ENCODE data around the gene EHF.

Gene EHF

DNA sequence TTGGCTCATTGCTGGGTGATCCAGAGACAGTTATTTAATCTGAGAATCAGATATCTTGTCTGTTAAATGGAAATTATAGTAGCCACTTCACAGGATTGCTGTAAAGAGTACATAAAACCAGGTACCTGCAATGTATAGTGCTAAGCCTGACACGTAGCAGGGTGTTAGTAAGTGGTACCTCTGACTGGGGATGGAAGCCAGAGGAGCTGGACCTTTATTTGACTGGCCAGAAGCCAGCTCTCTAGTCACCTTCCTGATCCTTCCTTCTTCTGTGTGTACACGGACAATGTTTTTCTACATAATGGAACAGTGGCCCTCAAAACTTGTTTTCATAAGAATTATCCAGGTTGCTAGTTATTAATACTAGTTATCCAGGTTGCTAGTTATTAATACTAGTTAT lies 25.5 kb upstream of the EHF start:
- TF ChIP-seq L3MBTL2 (conservative IDR thresholded peaks at IDR 0.05) (no peak), ELF4 (IDR thresholded peaks at IDR 0.05) (no peak), HDGF (IDR thresholded peaks at IDR 0.05; ENCODE audit: borderline replicate concordance) (no peak), FOXK2 (IDR thresholded peaks at IDR 0.05) (no peak), NFRKB (IDR thresholded peaks at IDR 0.05) (no peak), SP1 (IDR thresholded peaks at IDR 0.05) (no peak), ZNF384 (IDR thresholded peaks at IDR 0.05) (no peak), TARDBP (IDR thresholded peaks at IDR 0.05) (no peak), SUZ12 (IDR thresholded peaks at IDR 0.05) (no peak), FOXM1 (IDR thresholded peaks at IDR 0.05; ENCODE audit: borderline replicate concordance) (no peak)
- POLR2A ChIA-PET: no interaction called here
- no peak for DNase-seq (ENCODE audit: extremely low spot score)
- CTCF ChIA-PET: interaction anchor here (0.6 kb wide), 1 partner anchor 274 kb away, joined by 3 read pairs; no protein-coding TSS in a partner anchor

DNA sequence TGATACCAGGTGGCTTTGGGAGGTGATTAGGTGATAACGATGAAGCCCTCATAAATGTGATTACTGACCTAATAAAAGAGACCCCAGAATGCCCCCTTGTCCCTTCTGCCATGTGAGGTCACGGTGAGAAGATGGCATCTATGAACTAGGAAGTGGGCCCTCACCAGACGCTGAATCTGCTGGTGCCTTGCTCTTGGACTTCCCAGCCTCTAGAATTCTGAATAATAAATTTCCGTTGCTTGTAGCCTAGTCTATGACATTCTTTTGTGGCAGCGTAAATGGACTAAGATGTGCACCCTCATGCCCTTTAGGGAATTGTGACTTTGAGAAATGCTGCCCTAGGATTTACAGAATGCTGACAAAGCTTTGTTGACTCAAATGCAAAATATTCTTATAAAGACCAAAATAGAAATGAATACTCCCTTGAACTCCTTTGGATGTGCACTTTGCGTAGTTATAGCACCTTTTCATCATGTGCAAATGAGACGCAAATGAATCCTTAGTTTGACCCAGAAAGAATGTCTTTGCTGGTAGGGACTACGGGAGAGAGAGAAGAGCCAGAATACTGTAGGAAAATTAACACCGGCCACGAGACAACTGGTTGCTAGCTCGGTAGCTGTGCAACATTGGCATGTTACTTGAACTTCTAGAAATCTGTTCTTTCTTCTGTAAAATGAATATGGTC lies 24.8 kb upstream of the EHF start:
- ChIA-PET POLR2A (no interaction called here), CTCF (no interaction called here)
- no peak for TF ChIP-seq TARDBP (IDR thresholded peaks at IDR 0.05)
- DNase-seq (ENCODE audit: extremely low spot score): no peak

DNA sequence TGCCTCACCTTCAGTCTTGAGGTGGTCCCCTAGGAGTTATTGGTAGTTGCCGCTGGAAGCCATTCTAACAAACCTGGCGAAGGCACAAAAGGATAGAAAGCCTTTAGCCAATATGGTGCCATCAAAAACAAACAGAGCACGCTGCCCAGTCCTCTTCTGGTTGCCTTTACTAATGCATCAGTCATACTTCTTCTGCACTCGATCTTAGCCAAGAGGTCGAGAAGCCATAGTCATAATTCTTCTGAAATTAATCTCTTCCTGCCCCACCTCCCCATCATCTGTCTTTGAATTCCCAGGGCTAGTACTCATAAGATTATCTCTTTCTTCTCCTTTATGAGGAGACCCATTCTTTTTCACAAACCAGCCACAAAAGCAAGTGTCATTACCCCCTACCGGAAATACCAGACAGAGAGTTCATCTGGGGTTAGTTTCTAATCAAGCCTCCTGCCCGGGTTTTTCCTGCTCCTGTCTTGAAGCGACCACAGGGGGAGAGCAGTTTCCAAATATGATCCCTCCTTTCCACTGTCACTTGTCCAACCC lies 21.4 kb upstream of the EHF start:
- TF ChIP-seq, protein P1, sequence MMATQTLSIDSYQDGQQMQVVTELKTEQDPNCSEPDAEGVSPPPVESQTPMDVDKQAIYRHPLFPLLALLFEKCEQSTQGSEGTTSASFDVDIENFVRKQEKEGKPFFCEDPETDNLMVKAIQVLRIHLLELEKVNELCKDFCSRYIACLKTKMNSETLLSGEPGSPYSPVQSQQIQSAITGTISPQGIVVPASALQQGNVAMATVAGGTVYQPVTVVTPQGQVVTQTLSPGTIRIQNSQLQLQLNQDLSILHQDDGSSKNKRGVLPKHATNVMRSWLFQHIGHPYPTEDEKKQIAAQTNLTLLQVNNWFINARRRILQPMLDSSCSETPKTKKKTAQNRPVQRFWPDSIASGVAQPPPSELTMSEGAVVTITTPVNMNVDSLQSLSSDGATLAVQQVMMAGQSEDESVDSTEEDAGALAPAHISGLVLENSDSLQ (IDR thresholded peaks at IDR 0.05): no peak
- TF ChIP-seq ZNF384 (IDR thresholded peaks at IDR 0.05) (no peak), SP1 (IDR thresholded peaks at IDR 0.05) (no peak), FOXM1 (IDR thresholded peaks at IDR 0.05; ENCODE audit: borderline replicate concordance) (no peak), CTBP1 (IDR thresholded peaks at IDR 0.05; ENCODE audit: borderline replicate concordance) (no peak), FOXK2 (IDR thresholded peaks at IDR 0.05) (no peak), L3MBTL2 (conservative IDR thresholded peaks at IDR 0.05) (no peak), TARDBP (IDR thresholded peaks at IDR 0.05) (no peak), ELF4 (IDR thresholded peaks at IDR 0.05) (no peak), LEF1 (IDR thresholded peaks at IDR 0.05; ENCODE audit: borderline replicate concordance) (no peak), HDGF (IDR thresholded peaks at IDR 0.05; ENCODE audit: borderline replicate concordance) (no peak), ARNT (IDR thresholded peaks at IDR 0.05) (no peak), SUZ12 (IDR thresholded peaks at IDR 0.05) (no peak), FOXA1 (IDR thresholded peaks at IDR 0.05) (no peak), NFRKB (IDR thresholded peaks at IDR 0.05) (no peak), BHLHE40 (IDR thresholded peaks at IDR 0.05; ENCODE audit: borderline replicate concordance) (no peak)
- DNase-seq (ENCODE audit: extremely low spot score): no peak
- ChIA-PET POLR2A (no interaction called here), CTCF (no interaction called here)

DNA sequence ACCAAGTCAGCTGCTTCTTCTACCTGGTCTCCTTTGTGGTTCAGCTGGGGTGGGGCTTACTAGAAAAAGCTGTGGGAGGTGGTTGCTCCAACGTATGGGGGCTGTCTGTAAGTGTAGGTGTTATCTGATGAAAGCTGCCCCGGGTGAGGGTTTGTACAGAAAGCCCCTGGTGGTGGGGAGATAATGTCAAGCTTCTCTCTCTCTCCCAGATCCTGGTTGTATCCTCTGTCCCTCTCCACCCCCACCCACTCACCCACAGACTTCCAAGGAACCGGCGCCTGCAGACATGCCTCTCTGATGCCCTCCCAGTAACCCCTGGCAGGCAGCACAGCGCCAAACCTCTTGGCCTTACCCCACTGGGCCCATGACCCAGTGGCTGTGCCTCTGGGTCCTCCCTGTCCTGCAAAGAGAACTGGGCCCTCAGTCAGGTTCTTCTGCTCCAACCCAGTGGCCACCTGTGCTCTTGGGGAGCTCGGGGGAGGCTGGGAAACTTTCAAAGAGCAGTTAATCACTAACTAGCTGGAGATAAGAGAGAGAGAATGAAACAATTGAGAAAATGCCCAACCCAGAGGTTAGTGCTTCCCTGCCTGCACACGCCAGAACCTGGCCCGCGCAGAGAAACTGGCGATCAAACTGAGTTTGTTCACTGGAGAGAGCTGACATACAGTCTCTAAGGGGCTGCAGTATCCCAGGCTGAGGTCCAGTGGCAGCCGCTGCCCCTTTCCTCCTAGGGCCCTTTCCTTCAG lies 20.4 kb upstream of the EHF start:
- TF ChIP-seq ARNT (IDR thresholded peaks at IDR 0.05) (no peak), BHLHE40 (IDR thresholded peaks at IDR 0.05; ENCODE audit: borderline replicate concordance) (no peak)
- POLR2A ChIA-PET: no interaction called here
- CTCF ChIA-PET: interaction anchor here (0.6 to 1.4 kb wide), 2 partner anchors 14 to 279 kb away, joined by 3 to 4 read pairs; no protein-coding TSS in a partner anchor
- DNase-seq (ENCODE audit: extremely low spot score): no peak

DNA sequence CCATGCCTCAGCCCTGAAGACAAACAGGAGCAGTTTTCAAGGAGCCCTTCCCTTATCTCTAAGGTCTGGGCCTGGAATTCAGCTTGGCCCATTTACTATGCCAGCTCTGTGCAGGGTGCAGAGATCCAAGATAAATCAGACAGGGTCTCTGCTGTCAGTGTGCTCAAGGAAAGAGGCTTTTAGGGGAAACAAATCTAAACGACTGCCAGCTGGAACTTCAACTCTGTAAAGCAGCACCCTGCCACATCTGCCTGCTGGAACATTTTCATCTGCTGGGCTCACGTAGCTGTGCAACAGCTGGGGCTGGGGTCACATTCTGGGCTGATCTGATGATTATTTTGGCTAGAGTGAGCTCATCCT lies 19.8 kb upstream of the EHF start:
- POLR2A ChIA-PET: no interaction called here
- CTCF ChIA-PET: interaction anchor here (1.4 kb wide), 1 partner anchor 14 kb away, joined by 4 read pairs; no protein-coding TSS in a partner anchor
- no peak for DNase-seq (ENCODE audit: extremely low spot score)

DNA sequence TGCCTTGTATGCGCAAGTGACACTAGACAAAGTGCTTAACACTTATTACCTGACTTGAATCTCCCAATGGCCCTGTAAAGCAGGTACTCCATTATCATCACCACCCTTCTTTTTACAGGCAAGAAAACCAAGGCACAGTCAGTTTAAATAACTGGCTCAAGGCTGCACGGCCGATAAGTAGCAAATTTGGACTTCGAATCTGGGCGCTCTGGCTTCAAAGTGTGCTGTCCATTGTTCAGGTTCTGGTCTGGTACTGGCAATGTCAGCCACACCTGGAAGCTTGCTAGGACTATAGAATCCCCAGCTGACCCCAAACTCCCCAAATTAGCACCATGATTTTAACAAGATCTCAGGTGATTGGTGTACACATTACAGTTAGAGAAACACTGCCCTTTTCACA lies 19.3 kb upstream of the EHF start:
- CTCF ChIA-PET: interaction anchor here (1.4 kb wide), 1 partner anchor 15 kb away, joined by 4 read pairs; no protein-coding TSS in a partner anchor
- TF ChIP-seq FOXM1 (IDR thresholded peaks at IDR 0.05; ENCODE audit: borderline replicate concordance): no peak
- TF ChIP-seq ARNT (IDR thresholded peaks at IDR 0.05): no peak
- POLR2A ChIA-PET: no interaction called here
- no peak for DNase-seq (ENCODE audit: extremely low spot score)

More for the DNA sequence above, 19.8 kb upstream of the EHF start:
- no peak for TF ChIP-seq LEF1 (IDR thresholded peaks at IDR 0.05; ENCODE audit: borderline replicate concordance)

DNA sequence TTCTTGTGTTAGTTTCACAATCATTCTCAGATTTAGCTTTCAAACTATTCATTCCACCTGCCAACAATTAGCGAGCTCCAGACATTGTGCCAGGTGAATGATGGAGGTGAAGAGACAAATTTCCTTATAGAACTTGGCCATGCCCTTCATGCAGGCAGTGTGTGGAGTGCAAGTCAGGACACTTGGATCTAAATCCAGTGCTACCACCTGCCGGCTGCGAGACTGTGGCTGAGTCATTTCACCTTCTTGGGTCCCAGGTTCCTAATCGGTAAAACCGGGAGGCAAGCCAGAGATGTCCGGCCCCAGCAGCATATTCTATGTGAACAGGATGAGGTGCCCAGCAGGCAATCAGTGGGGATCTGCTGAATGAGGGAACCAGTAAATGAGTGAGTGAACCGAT lies 18.6 kb upstream of the EHF start:
- ChIA-PET CTCF (interaction anchor here (0.6 kb wide), 1 partner anchor 16 kb away, joined by 3 read pairs; no protein-coding TSS in a partner anchor), POLR2A (no interaction called here)
- no peak for TF ChIP-seq FOXA1 (IDR thresholded peaks at IDR 0.05)
- no peak for TF ChIP-seq L3MBTL2 (conservative IDR thresholded peaks at IDR 0.05)
- TF ChIP-seq TARDBP (IDR thresholded peaks at IDR 0.05): no peak
- TF ChIP-seq SP1 (IDR thresholded peaks at IDR 0.05): no peak
- no peak for TF ChIP-seq SUZ12 (IDR thresholded peaks at IDR 0.05)
- TF ChIP-seq CTBP1 (IDR thresholded peaks at IDR 0.05; ENCODE audit: borderline replicate concordance): no peak
- TF ChIP-seq FOXM1 (IDR thresholded peaks at IDR 0.05; ENCODE audit: borderline replicate concordance): no peak
- no peak for TF ChIP-seq ZNF384 (IDR thresholded peaks at IDR 0.05)
- no peak for TF ChIP-seq LEF1 (IDR thresholded peaks at IDR 0.05; ENCODE audit: borderline replicate concordance)
- TF ChIP-seq HDGF (IDR thresholded peaks at IDR 0.05; ENCODE audit: borderline replicate concordance): no peak
- TF ChIP-seq ELF4 (IDR thresholded peaks at IDR 0.05): no peak
- no peak for TF ChIP-seq FOXK2 (IDR thresholded peaks at IDR 0.05)
- no peak for TF ChIP-seq ARNT (IDR thresholded peaks at IDR 0.05)
- DNase-seq (ENCODE audit: extremely low spot score): no peak
